GM18867 (cell line): ENCODE measurements around the gene CDH10.

ENCODE experiments used
- ATAC-seq: cut with Tn5 transposase; IDR thresholded peaks from one replicate; pipeline ENCODE4 v1.9.1; 2021; ENCODE audit warnings: mild to moderate bottlenecking, moderate library complexity; ENCODE audit not compliant: unreplicated experiment

Gene CDH10

GRCh38 chr5:24487368-24488229, 157.2 kb downstream of the CDH10 start:
- ATAC-seq = no peak

DNA sequence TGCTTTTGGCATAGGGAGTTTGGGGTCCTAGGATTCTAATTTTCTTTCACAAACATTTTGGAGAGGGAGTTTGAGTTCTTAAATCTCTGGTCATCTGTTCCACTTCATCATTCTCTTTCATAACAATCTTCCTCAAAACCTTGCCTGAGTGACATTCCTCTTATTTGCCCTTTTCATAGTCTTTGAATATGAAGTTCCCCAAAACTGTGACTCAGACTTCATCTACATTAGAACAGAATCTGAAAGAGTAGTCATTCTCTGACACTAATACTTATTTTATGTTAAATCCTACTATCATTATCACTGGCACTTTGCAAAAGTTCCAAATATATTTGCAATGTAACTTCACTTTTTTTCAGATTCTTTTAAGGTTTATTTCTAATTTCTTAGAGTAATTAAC, 163.8 kb downstream of the CDH10 start:
- no peak for ATAC-seq

GRCh38 chr5:24477958-24478357, 166.8 kb downstream of the CDH10 start:
- ATAC-seq = no peak

DNA sequence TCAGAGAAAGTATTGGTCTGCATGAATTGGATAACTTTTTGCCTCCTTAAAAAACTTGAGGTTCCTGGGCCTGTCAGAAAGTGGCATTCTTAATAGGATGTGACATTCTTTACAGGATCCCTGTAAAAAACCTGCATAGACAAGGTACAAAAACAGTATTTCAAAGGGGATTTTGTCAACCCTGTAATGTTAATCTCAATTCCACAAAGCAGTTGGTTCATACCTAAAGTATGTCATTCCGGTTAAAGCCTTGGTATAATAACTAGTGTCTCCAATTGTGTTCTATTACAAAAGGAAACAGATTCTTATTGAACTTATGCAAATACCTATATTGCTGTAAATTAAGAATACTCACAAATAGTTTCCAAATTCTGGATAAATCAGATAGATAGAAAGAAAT, 169.7 kb downstream of the CDH10 start:
- ATAC-seq = no peak

- no peak for ATAC-seq
Observed at GRCh38 chr5:24474685-24475084, 170.1 kb downstream of the CDH10 start.

- ATAC-seq = no peak
Observed at GRCh38 chr5:24472518-24472917, 172.3 kb downstream of the CDH10 start.

DNA sequence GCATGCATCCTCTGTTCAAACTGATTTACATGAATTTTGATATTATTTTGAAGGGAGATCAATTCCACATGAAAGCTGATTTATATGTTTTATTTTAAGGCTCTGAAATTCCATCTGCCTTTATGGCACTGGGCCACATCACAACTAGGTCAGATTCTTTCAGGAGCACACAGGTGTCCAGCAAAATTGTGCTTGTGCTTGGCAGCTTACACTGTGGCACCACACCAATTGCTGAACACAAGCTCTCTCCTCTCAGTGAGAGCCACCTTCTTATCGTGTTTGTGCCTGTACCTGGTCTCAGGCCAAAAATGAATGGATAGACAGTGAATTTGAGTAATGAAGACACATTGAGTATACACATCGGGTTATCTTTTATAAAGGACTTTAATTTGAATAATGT, 200.4 kb downstream of the CDH10 start:
- no peak for ATAC-seq

DNA sequence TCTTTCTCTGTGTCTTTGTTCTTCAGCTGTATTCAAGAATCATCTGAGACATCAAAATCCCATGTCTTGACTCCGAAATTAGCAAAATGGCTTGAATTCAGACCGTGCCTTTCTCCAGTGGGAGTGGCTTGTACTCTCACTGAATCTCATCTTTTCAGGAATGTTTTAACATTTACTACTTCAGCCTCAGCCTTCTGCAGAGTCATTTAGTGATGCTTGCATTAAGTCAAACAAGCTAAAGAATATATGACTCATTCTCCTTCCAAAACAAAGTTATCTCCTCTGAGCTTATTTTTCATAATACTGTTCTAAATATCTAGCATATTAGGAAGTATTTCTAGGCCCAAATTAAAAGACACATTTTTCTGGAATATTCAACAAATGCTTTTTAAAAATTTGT, 205.3 kb downstream of the CDH10 start:
- no peak for ATAC-seq
